Measurements from ENCODE around the gene FLT3.
"Not testable (repeated sequence)": the region's sequence is repeated elsewhere in the genome, so short reads cannot be mapped to it uniquely, and the experiment has no call there.

FLT3 gene

GRCh38 chr13:28100150-28101121, at the start of gene FLT3:
TSS of gene FLT3 (minus strand) at chr13:28100576. CDS start at chr13:28100510, 66 bp downstream.
- DNase-seq: peak in 1 of 2 experiments; percentile 6

GRCh38 chr13:28147495-28147894, 47.1 kb upstream of the FLT3 start:
- DNase-seq: no peak

DNA sequence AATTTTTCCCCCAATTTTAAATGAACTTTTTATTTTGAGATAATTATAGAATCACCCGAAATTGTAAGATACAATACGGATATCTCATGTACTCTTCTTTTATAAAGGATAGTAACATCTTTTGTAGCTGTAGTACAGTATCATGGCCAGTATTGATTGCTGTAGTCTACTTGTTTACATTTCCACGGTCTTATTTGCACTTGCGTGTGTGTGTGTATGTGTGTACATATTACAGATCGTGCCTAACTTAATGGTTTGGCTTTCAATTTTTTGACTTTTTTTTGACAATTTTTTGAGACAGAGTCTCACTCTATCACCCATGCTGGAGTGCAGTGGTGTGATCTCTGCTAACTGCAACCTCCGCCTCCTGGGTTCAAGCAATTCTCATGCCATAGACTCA, 44.7 kb upstream of the FLT3 start:
- no peak for DNase-seq

GRCh38 chr13:28141542-28141941, 41.2 kb upstream of the FLT3 start:
- DNase-seq: not testable (repeated sequence)

- no peak for DNase-seq
Measured at GRCh38 chr13:28140433-28141125, 40.2 kb upstream of the FLT3 start.

DNA sequence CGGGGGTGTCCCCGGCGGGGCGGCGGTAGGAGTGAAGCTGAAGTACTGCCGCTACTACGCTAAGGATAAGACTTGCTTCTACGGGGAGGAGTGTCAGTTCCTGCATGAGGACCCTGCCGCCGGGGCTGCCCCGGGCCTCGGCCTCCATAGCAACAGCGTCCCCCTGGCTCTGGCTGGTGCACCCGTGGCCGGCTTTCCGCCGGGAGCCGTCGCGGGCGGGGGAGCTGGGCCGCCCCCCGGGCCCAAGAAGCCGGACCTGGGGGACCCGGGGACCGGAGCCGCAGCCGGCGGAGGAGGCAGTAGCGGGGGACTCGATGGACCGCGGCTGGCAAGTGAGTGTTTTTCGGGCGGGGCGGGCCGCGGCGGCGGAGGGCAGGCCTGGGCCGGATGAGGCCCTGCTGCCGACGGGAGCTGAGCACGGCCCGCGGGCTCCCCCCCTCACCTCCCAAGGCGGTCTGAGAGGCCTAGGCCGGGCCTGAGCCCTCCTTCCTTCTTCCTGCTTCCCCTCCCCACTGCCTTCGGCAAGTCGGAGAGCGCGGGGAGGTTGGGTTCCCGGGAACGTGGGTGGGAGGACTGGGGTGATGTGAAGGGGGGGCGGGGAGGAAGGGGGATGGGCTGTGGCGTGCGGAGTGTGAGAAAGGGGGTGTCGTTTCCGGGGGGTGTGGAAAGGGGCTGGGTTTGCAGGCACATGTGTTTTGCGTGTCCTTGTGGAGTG, 38.5 kb upstream of the FLT3 start:
- peak; percentile 91 to 93 for DNase-seq

DNA sequence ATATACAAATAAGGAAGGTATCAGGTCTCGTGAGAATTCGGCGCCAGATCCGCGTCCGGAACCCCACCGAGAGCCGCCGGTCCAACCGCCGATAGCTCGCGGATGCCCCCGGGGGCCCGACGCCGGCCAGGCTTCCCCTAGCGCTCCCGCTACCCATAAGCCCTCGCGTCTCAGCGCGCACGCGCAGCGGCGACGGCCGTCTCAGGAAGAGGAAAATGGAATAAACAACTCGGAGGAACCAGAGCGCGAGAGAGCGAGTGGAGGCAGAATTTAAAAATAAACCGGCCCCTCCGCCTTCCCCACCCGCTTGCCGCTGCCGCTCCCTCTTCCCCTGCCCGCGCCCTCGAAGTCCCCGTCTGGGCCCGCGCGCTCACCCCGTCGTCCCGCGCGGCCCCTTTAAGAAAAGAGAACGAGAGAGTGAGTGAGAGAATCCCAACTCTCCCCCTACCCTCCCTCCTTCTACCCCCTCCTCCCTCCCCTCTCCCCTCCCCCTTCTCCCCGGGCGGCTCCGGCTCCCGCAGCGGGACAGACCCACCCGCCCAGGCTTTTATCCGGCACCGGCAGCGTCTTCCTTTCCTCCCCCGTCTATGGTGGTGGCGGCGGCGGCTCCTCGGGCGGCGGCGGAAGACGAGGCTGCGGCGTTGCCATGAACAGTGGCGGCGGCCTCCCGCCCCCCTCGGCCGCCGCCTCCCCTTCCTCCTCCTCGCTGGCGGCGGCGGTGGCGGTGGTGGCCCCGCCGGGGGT, 37.8 kb upstream of the FLT3 start, which contains the start of gene PAN3:
Gene PAN3, plus strand, starts transcription at position 534 of the 744 bp plus-strand sequence. Its CDS starts 113 bp downstream, at position 647.
- DNase-seq: peak; percentile 86 to 88

DNA sequence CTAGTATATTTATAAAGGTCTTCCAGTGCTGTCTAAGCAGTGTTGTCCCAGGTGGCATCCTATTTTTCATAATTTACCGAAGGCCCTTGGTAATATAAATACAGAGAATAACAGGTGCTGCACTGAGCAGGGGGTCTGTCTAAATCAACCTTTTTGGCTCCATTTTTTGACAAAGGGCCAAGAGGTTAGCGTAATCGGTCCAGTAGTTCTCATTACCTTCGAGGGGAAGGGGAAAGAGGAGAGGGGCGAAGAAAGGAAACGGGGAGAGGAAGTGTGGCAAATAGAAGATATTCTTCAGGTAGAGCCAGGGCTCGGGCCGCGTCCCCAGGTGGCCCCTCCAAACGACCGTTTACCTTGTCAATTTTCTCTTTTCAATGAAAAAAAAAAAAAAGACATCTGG, 37.2 kb upstream of the FLT3 start:
- no peak for DNase-seq

- DNase-seq: no peak
Measured at GRCh38 chr13:28136916-28137315, 36.5 kb upstream of the FLT3 start.

DNA sequence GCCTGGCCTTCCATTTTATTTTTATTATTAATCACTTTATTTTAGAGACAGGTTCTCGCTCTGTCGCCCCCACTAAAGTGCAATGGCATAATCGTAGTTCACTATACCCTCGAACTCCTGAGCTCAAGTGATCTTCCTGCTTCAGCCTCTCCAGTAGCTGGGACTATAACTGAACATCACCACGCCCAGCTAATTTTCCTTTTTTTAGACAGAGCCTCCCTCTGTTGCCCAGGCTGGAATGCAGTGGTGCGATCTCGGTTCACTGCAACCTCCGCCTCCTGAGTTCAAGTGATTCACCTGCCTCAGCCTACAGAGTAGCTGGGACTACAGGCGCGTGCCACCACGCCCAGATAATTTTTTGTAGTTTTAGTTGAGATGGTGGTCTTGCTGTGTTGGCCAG, 31.3 kb upstream of the FLT3 start:
- no peak for DNase-seq

DNA sequence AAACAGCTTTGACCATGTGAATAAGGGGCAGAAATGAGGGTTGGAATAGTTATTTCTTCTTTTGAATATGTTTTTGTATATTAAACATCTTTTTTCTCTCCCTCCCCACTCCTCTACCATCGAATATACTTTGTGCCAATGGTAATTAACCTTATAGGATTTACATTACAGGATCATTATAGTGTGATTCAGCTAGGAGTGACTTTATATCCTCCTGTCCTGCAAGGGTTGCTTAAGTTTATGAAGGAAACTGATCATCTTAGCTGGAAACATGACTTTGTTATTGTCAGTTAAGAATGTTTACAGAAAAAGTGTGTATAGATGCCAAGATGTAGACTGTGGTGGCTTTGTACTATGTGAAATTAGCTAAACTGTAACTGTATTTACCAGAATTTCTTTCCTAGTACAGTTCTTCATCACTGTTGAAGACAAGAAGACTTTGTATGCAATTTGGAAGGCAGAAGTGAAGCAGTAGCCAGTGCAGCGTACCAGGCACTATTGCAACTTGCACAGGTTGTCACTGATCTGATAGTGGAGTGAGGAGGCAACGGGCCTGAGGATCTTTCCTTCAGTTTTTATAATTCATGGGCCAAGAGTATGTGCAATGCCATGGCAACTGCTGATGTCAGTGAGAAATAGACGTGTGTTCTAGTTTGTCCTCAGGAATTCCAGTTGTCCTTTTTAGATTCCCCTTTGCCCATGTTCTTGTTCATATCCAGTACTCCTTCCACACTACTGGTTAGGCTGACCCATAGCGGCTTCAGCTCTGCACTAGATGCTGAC, 29.7 kb upstream of the FLT3 start:
- no peak for DNase-seq

DNA sequence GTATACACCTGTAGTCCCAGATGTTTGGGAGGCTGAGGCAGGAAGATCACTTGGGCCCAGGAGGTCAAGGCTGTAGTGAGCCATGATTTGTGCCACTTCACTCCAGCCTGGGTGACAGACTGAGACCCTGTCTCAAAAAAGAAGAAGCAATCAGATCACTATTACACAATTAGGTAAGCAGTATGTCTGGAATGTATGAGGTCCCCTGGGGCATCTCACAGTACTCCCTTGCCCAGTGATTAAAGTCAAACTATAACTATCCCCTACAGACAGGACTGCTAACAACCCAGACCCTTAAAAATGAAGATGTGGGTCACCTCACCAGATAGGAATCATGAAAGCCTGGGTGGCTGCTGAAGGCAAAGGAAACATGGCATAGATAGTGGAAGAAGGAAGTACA, 28.6 kb upstream of the FLT3 start:
- no peak for DNase-seq

GRCh38 chr13:28128030-28128429, 27.7 kb upstream of the FLT3 start:
- no peak for DNase-seq

DNA sequence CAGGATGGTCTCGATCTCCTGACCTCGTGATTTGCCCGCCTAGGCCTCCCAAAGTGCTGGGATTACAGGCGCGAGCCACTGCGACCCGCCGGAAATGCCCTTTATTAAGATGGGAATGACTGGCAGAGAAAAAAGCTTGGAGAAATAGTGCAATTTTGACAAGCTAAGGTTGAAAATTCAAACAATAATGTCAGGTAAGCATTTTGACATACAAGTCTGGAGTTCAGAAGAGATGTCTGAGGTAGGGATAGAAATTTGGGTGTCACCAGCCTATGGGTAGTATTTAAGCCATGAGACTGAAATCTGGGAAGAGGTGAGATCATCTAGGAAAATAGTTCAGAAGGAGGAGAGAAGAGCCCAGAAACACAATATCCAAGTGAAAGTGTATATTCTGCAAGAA, 20.8 kb upstream of the FLT3 start:
- no peak for DNase-seq

DNA sequence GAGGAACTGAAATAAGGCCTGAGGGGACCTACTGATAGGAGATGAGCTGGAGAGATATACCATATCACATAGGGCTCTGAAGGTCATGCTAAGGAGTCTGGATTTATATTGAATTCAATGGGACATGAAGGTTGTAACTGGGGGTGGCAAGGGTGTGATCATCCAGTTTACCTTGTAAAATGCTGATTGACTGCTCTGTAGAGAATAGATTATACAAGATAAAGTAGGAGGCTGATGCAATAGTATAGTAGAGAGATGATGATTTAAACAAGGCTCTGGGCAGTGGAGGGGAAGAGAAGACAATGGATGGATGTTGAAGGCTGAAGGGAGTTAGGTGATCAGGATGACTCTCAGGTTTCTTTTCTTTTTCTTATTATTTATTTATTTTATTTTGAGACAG, 19.9 kb upstream of the FLT3 start:
- DNase-seq: no peak

GRCh38 chr13:28117689-28118377, 17.5 kb upstream of the FLT3 start:
- no peak for DNase-seq

DNA sequence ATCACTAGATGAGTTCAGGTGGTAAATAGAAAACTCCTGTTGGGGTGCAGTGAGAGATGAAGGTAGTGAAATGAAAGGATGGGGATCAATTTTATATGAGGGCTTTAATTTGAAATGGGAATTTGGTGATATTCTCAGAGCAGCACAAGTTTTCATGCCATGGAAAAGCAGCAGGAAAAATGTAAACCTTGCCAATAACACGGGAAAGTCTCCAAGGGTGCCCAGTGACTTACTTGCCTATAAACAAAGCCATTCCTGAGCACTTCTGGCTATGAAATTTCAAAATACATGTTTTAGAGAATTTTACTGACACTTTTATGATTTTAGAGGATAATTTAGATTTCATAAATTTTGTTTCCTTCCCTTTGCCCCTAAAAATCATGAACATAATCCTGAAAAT, 16.4 kb upstream of the FLT3 start:
- DNase-seq: no peak

GRCh38 chr13:28110414-28110813, 10.0 kb upstream of the FLT3 start:
- DNase-seq: no peak

- no peak for DNase-seq
Measured at GRCh38 chr13:28106976-28107375, 6.6 kb upstream of the FLT3 start.

- DNase-seq: not testable (repeated sequence)
Measured at GRCh38 chr13:28101886-28102285, 1.5 kb upstream of the FLT3 start.

Data from activated CD4-positive, alpha-beta T cell treated with anti-CD3 and anti-CD28 coated beads, Interleukin-2, amount 50 U/mL, for 4 hours (primary cell).